HepG2 (cell line): Measurements from ENCODE around the gene THSD8. TPM values are rescaled to one million over a fixed set of nuclear protein-coding genes. Genes with fewer than 3 reads are reported as not detected.

Experiments used
- ADNP ChIP-seq: sonication (generic); formaldehyde crosslinking; IDR thresholded peaks from 2 replicates; pipeline ENCODE4 v1.4.0; 2020; ENCODE audit warnings: missing genetic modification reagents
- BATF2 ChIP-seq: sonication (generic); formaldehyde crosslinking; IDR thresholded peaks from 2 replicates; pipeline ENCODE4 v1.8.0; 2022; ENCODE audit warnings: mild to moderate bottlenecking, missing genetic modification reagents, moderate library complexity
- BCL3 ChIP-seq: sonication (generic); formaldehyde crosslinking; IDR thresholded peaks from 2 replicates; pipeline ENCODE4 v1.5.1; 2020; ENCODE audit warnings: mild to moderate bottlenecking, missing genetic modification reagents, moderate library complexity
- CTCF ChIP-seq: sonication (generic); formaldehyde crosslinking; IDR thresholded peaks from 2 replicates; pipeline ENCODE4 v1.5.0; 2020; ENCODE audit warnings: mild to moderate bottlenecking, missing genetic modification reagents, moderate library complexity
- HNF4A ChIP-seq: sonication (generic); formaldehyde crosslinking; IDR thresholded peaks from 2 replicates; pipeline ENCODE4 v1.4.0; 2020; ENCODE audit warnings: missing genetic modification reagents
- KLF12 ChIP-seq: sonication (generic); formaldehyde crosslinking; IDR thresholded peaks from 2 replicates; pipeline ENCODE4 v1.4.0; 2020; ENCODE audit warnings: missing genetic modification reagents, borderline replicate concordance
- MAF1 ChIP-seq: sonication (generic); formaldehyde crosslinking; IDR thresholded peaks from 2 replicates; pipeline ENCODE4 v1.5.0; 2020; ENCODE audit warnings: missing genetic modification reagents, borderline replicate concordance
- RFX5 ChIP-seq: IDR thresholded peaks from 2 replicates; pipeline ENCODE4 v1.6.1; 2011; ENCODE audit warnings: low read depth, low read length, improper control_type of control experiment
- TRIM22 ChIP-seq: fragments of 450-650 bp; IDR thresholded peaks from 2 replicates; pipeline ENCODE4 v1.6.1; 2017
- ZBTB25 ChIP-seq: IDR thresholded peaks from 2 replicates; pipeline ENCODE4 v1.6.1; 2018; ENCODE audit warnings: missing genetic modification reagents
- ZGPAT ChIP-seq: IDR thresholded peaks from 2 replicates; pipeline ENCODE4 v1.6.1; 2016; ENCODE audit warnings: mild to moderate bottlenecking
- ZHX1 ChIP-seq: sonication (generic); formaldehyde crosslinking; IDR thresholded peaks from 2 replicates; pipeline ENCODE4 v1.8.1; 2022; ENCODE audit warnings: low read depth, mild to moderate bottlenecking, missing genetic modification reagents
- ZNF232 ChIP-seq: sonication (generic); formaldehyde crosslinking; IDR thresholded peaks from 2 replicates; pipeline ENCODE4 v1.4.0; 2020; ENCODE audit warnings: missing genetic modification reagents, borderline replicate concordance
- ZNF251 ChIP-seq: sonication (generic); formaldehyde crosslinking; IDR thresholded peaks from 2 replicates; pipeline ENCODE4 v1.9.0; 2021; ENCODE audit warnings: mild to moderate bottlenecking, missing genetic modification reagents
- ZNF597 ChIP-seq: sonication (generic); formaldehyde crosslinking; IDR thresholded peaks from 2 replicates; pipeline ENCODE4 v1.5.0; 2020; ENCODE audit warnings: missing genetic modification reagents
- ZNF749 ChIP-seq: sonication (generic); formaldehyde crosslinking; IDR thresholded peaks from 2 replicates; pipeline ENCODE4 v1.8.0; 2022; ENCODE audit warnings: mild to moderate bottlenecking, missing genetic modification reagents, moderate library complexity, borderline replicate concordance
- polyA plus RNA-seq, 8 experiments: library from polyadenylated mRNA; depleted of rRNA in 3 of 8; stranded (reverse) in 7 of 8; unstranded in 1 of 8; fragments of >200 nt; fragmentation: Illumina TruSeq in 4 of 8; extraction: Trizol in 4 of 8; gene quantifications; 2 replicates each; pipeline versions ENCODE4 v1.2.1 to v1.2.3, GENCODE V29; 2011 to 2016; ENCODE audit warnings: low read depth in 4 of 8, missing spikeins in 1 of 8, mixed read lengths in 1 of 8; ENCODE audit not compliant: insufficient read depth in 1 of 8
- total RNA-seq, 5 experiments: library from RNA; depleted of rRNA; stranded (reverse); fragments of >200 nt; fragmentation: Illumina TruSeq; extraction: Trizol; gene quantifications; 2 replicates each; pipeline ENCODE4 v1.2.3, GENCODE V29; 2016; ENCODE audit warnings: low read depth in 1 of 5

The THSD8 gene
- total and polyA plus RNA-seq, 2 of the 13 experiments (the other 11 are each of a cell fraction or from before 2014, with no cell fraction given), result 4.8 to 14.9 TPM

- no peak for TF ChIP-seq ZHX1 (CRISPR knock-in tag)
- peak; percentile 96 for TF ChIP-seq RFX5
- peak; percentile 87 for TF ChIP-seq BCL3 (CRISPR knock-in tag)
- no peak for TF ChIP-seq MAF1
- TF ChIP-seq ZBTB25, result peak; percentile 58; the same call in 1 of the 2 replicates
- no peak for TF ChIP-seq ADNP (CRISPR knock-in tag)
- no peak for TF ChIP-seq HNF4A (CRISPR knock-in tag)
- no peak for TF ChIP-seq ZNF251 (CRISPR knock-in tag)
- peak; percentile 90 for TF ChIP-seq ZGPAT
- TF ChIP-seq TRIM22, result no peak
- no peak for TF ChIP-seq KLF12 (CRISPR knock-in tag)
- TF ChIP-seq CTCF (CRISPR knock-in tag), result peak; percentile 15; the same call in 1 of the 2 replicates
- no peak for TF ChIP-seq ZNF232 (CRISPR knock-in tag)
- TF ChIP-seq BATF2, result no peak
- TF ChIP-seq ZNF597 (CRISPR knock-in tag), result no peak
- no peak for TF ChIP-seq ZNF749
Observed at GRCh38 chr19:12793290-12794195, 8.3 kb upstream of the THSD8 start (continued).
